Testis (tissue), 3 donors: Measurements from ENCODE around the gene TPO. TPM values are rescaled to one million over a fixed set of nuclear protein-coding genes. Genes with fewer than 3 reads are reported as not detected.

Source experiments
- DNase-seq: peaks from one replicate; pipeline ENCODE4 v3.0.0-alpha.2; 2019
- H3K27ac ChIP-seq, 2 donors: fragments of 200-600 bp; sonication (generic); one replicate each; pipeline ENCODE4 v1.5.1; 2019
- H3K27me3 ChIP-seq: fragments of 200-600 bp; sonication (generic); one replicate; pipeline ENCODE4 v1.5.1; 2019
- H3K36me3 ChIP-seq: fragments of 200-600 bp; sonication (generic); one replicate; pipeline ENCODE4 v1.5.1; 2017; ENCODE audit warnings: low read depth; ENCODE audit errors: missing control alignments
- H3K4me1 ChIP-seq: fragments of 200-600 bp; sonication (generic); one replicate; pipeline ENCODE4 v1.5.1; 2019
- H3K4me3 ChIP-seq, 2 donors: fragments of 200-600 bp; sonication (generic); one replicate each; pipeline ENCODE4 v1.5.1; 2017 to 2019
- H3K9me3 ChIP-seq: fragments of 200-600 bp; sonication (generic); one replicate; pipeline ENCODE4 v1.5.1; 2017
- POLR2A ChIP-seq: fragments of 450-650 bp; IDR thresholded peaks from one replicate; pipeline ENCODE4 v1.6.1; 2017; ENCODE audit warnings: antibody characterized with exemption, mild to moderate bottlenecking, moderate library complexity
- WGBS, 2 donors: methylation state at CpG; one replicate each; pipeline ENCODE4 v1.1.5; 2018; 5-methylcytosine and 5-hydroxymethylcytosine counted together
- intact Hi-C: fragments of 100-400 bp; cut with DNase I; formaldehyde crosslinking; loops from one replicate; pipeline ENCODE4 v1.15.1; 2023; ENCODE audit warnings: low total_unique reads
- polyA plus RNA-seq: library from polyadenylated mRNA; stranded (reverse); fragments of 350-450 nt; fragmentation: Illumina TruSeq; extraction: RNeasy Lipid Tissue Mini Kit (QIAGEN cat#74804); gene quantifications from one replicate; pipeline ENCODE4 v1.2.3, GENCODE V29; 2014; ENCODE audit warnings: low read depth, low replicate concordance; ENCODE audit not compliant: insufficient read depth
- total RNA-seq, 2 donors: library from RNA; depleted of rRNA; stranded (reverse); fragments of >200 nt; gene quantifications; one replicate each; pipeline ENCODE4 v1.2.3, GENCODE V29; 2016
- TF ChIP-seq, protein P1 (sequence below), 3 experiments: fragments of 450-650 bp in 2 of 3; fragments of 200-600 bp in 1 of 3; sonication (generic) in 1 of 3; IDR thresholded peaks; one replicate each; pipeline ENCODE4 v1.5.1; 2016 to 2019; ENCODE audit warnings: antibody characterized with exemption in 3 of 3, mild to moderate bottlenecking in 2 of 3, moderate library complexity in 1 of 3

Gene TPO
- total and polyA plus RNA-seq, 3 donors from 2014 or later = 2.9 to 5.6 (median 2.9) TPM

DNA sequence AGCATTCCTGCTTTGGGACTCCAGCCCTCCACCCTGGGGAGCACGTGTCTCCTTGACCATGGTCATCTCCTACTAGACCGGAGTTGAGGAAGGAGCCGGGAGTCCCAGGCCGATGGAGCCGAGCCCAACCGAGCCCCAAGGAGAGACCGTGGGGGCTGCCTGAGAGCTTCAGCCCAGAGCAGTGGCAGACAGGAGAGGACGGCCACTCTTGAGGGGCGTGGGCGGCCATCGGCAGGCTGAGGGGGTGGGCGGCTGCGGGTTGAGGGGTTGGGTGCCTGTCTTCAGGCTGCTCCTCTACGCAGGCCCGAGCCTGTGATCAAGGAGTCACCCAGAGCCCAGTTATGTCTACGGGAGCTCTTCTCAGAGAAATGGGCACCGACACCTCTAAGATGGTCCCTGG is 172.4 kb downstream of the TPO start:
- H3K9me3 ChIP-seq = no peaks in the 10 kb centered on the region
- no peak overlapping the region for H3K4me3 ChIP-seq
- intact Hi-C loops = no loop called here
- no peaks in the 10 kb centered on the region for H3K4me1 ChIP-seq
- TF ChIP-seq, protein P1, sequence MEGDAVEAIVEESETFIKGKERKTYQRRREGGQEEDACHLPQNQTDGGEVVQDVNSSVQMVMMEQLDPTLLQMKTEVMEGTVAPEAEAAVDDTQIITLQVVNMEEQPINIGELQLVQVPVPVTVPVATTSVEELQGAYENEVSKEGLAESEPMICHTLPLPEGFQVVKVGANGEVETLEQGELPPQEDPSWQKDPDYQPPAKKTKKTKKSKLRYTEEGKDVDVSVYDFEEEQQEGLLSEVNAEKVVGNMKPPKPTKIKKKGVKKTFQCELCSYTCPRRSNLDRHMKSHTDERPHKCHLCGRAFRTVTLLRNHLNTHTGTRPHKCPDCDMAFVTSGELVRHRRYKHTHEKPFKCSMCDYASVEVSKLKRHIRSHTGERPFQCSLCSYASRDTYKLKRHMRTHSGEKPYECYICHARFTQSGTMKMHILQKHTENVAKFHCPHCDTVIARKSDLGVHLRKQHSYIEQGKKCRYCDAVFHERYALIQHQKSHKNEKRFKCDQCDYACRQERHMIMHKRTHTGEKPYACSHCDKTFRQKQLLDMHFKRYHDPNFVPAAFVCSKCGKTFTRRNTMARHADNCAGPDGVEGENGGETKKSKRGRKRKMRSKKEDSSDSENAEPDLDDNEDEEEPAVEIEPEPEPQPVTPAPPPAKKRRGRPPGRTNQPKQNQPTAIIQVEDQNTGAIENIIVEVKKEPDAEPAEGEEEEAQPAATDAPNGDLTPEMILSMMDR (IDR thresholded peaks at IDR 0.05) = no peak
- TF ChIP-seq POLR2A = no peak
- WGBS, 2 donors = 96% methylated on average over 12 to 17 of the region's 17 CpGs
- no peak overlapping the region for H3K27ac ChIP-seq
- H3K27me3 ChIP-seq = no peaks in the 10 kb centered on the region
- no peak for DNase-seq
- no peaks in the 10 kb centered on the region for H3K36me3 ChIP-seq

DNA sequence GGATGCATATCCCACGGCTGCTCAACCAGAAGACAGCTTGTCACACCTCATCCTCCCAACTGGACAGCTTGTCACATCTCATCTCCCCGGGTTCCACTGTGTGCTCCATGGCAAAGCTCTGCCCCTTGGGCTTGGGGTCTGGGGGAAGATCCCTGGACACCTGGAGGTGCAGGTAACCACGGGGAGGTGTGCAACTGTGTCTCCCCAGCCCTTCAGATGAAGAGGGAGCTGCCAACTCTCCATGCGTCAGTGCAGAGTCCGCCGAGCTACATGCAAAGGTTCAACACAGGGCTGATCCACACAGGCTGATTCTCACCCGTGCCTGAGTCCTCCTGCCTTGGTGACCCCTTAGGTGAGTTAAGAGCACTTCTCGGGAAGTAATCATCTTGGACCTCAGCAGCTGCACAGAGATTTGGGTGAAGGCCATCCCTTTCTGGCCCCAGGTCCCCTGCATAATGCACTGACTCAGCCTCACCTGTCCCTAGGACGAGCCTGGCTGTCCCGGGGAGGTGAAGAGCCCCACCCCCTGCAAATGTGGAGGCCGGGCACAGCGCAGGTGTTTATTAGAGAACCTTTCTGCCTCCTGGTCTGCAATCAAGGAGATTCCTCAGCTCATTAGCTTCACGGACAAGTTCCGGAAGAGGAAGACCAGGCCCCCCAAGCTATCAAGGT is 173.1 kb downstream of the TPO start:
- WGBS, 2 donors = 79% methylated on average over 12 to 14 of the region's 14 CpGs
- DNase-seq = no peak
- TF ChIP-seq, protein P1 (IDR thresholded peaks at IDR 0.05) = no peak
- TF ChIP-seq POLR2A = no peak
- Histone ChIP-seq H3K4me1 (no peaks in the 10 kb centered on the region), H3K36me3 (no peaks in the 10 kb centered on the region), H3K27me3 (no peaks in the 10 kb centered on the region), H3K27ac (no peak overlapping the region), H3K4me3 (no peak overlapping the region), H3K9me3 (no peaks in the 10 kb centered on the region)
- intact Hi-C loops = no loop called here

DNA sequence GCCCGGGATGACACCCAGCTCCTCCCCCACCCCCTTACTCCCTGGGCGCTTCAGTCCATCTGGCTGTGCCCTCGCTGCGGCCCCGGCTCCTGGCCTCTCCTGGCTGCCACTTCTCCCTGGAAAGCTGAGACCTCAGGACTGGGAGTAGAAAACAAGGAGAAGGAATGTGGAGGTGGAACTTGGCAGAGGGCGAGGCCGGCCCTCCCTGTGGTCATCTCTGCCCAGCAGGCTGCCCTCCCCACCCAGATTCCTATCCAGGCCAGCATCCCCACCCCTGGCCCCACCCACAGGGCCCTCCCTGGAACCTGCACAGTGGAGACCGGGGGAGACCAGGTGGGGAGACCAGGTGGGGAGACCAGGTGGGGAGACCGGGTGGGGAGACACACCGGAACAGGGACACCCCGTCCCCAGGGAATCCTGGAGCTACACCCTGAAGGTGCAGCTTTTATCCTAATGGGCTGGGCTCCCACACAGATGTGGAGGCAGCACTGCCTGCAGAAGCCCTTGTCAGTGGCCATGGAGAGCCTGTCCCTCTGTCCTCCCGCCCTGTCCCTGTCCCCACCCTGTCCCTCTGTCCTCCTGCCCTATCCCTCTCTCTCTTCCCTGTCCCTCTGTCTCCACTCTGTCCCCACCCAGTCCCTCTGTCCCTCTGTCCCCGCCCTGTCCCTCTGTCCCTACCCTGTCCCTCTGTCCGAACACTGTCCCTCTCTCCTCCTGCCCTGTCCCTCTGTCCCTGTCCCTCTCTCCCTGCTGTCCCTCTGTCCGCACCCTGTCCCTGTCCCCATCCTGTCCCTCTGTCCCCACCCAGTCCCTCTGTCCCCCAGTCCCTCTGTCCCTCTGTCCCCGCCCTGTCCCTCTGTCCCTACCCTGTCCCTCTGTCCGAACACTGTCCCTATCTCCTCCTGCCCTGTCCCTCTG is 173.9 kb downstream of the TPO start:
- intact Hi-C loops = no loop called here
- TF ChIP-seq POLR2A = no peak
- TF ChIP-seq, protein P1 (IDR thresholded peaks at IDR 0.05) = no peak

DNA sequence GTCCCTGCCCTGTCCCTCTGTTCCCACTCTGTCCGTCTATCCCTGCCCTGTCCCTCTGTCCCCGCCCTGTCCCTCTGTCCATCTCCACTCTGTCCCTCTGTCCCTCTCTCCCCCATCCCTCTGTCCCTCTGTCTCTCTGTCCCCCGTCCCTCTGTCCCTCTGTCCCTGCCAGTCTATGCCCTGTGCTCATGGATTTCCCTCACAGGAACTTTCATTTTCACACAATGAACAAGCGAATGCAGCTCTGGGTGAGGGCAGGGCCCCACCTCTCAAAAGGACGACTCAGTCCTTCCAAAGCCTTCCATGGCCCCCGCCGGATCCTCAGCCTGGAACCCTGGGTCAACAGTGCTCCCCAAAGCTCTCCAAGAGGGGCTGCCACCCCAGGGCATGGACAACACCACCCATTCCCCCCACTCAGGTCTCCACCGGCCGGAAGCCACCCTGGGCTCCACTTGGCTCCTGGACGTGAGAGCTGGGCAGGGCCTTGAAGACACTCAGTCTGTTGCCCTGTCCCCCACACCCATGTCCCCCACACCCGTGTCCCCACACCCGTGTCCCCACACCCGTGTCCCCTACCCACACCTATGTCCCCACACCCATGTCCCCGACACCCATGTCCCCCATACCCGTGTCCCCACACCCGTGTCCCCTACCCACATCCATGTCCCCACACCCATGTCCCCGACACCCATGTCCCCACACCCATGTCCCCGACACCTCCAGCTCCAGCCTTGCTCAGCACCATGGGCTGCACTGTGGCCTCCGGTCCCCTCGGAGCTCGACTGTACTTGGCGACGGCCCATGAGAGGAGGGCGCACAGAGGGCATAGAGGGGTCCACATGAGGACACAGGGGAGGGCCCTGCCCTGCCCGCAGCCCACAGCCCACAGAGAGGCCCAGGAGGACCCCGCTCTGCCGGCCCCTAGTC is 175.1 kb downstream of the TPO start:
- TF ChIP-seq, protein P1 (IDR thresholded peaks at IDR 0.05) = no peak
- TF ChIP-seq POLR2A = no peak
- no peaks in the 10 kb centered on the region for H3K9me3 ChIP-seq
- no peak overlapping the region for H3K27ac ChIP-seq
- WGBS, 2 donors = 86 to 89% methylated on average over 21 to 26 of the region's 27 CpGs
- H3K27me3 ChIP-seq = no peaks in the 10 kb centered on the region
- no peaks in the 10 kb centered on the region for H3K4me1 ChIP-seq
- intact Hi-C loops = no loop called here
- DNase-seq = no peak
- no peak overlapping the region for H3K4me3 ChIP-seq
- H3K36me3 ChIP-seq = no peaks in the 10 kb centered on the region

More for the DNA sequence above, 173.9 kb downstream of the TPO start:
- Histone ChIP-seq H3K4me1 (no peaks in the 10 kb centered on the region), H3K27me3 (no peaks in the 10 kb centered on the region), H3K9me3 (no peaks in the 10 kb centered on the region), H3K27ac (no peak overlapping the region), H3K36me3 (no peaks in the 10 kb centered on the region), H3K4me3 (no peak overlapping the region)
- 82 to 83% methylated on average over 14 to 17 of the region's 17 CpGs for WGBS, 2 donors
- DNase-seq = no peak
